ENCODE results near the gene ARHGEF10L.

The ARHGEF10L gene

GRCh38 chr1:17664322-17664721, 124.8 kb downstream of the ARHGEF10L start:
- DNase-seq = no peak

GRCh38 chr1:17665054-17665453, 125.6 kb downstream of the ARHGEF10L start:
- no peak for DNase-seq

GRCh38 chr1:17665950-17666720, 126.6 kb downstream of the ARHGEF10L start:
- DNase-seq = no peak

DNA sequence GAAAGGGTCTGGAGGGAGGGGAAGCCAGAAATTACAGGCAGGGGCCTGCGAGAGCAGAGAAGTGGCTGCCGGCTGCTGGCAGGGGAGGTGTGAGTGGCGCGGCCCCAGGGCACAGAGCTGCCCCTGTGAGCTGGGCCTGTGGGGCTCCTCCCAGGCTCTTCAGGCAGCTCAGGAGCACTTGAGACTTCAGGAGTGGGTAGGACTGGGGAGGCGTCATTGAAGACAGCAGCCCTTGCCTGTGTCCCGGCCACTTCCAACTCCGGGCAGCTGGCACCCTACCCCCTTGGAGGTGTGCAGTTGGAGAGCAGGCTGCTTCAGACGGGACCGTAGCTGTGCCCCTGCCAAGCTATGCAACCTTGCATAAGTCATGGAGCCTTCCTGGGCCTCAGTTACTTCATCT, 128.1 kb downstream of the ARHGEF10L start:
- DNase-seq = no peak

DNA sequence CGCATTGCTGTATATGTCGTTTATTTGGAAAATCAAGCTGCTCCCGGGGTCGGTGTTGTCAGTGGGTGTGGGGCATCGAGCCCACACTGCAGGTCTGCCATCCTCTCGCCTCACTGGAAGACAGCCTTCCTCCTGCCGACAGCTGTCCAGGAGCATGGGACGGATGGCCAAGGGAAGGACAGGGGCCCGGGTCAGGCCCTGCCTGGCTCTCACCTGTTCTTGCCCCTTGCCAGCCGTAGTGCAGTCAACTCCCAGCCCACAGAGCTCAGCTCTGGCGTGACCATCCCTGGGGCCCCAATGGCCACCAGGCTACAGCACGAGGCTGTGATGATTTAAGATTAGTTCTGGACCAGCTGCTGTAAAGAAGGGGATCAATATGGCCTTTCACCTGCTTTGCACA, 128.7 kb downstream of the ARHGEF10L start:
- no peak for DNase-seq

- no peak for DNase-seq
Measured at GRCh38 chr1:17668624-17669175, 129.2 kb downstream of the ARHGEF10L start.

DNA sequence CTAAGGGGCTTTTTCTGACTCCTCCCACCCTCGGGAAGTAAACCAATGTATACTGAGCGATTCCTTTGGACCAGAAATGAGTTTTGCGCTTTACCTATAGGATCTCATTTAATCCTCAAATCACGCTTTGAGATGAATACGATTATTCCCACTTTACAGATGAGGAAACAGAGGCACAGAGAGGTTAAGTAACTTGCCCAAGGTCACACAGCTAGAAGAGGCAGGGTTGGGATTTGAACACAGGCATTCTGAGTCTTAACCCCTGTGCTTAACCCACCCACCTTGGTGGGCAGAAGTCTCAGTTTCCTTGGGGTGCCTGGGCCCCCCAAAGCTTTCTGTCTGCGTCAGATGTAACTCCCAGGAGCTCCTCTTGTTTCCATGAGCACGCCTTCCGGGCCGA, 129.8 kb downstream of the ARHGEF10L start:
- no peak for DNase-seq

DNA sequence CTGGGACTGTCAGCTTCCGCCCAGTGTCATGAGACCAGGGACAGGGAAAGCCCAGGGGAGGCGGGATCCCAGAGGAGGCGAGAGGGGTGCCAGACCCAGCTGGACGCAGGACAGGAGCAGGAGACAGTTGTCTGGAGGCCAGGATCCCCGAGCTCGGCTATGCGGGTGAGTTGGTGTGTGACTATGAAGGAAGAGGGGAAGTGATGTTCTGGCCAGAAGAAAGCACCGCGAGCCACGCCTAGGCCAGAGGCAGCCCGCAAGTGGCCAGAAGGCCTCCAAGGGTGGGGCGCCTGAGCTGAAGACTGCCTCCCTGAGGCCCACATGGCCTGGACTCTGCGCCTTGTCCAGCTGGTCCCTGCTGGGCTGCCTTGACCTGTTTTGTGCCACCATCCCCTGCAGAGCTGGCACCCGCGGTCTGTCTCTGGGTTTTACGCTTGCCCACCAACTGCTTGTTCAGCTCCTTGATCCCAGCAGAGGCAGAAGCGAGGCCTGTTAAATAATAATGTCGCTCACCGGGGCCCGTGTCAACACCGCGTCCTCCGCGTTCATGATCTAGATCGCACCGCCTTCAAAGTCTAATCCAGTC, 130.5 kb downstream of the ARHGEF10L start:
- DNase-seq = no peak

DNA sequence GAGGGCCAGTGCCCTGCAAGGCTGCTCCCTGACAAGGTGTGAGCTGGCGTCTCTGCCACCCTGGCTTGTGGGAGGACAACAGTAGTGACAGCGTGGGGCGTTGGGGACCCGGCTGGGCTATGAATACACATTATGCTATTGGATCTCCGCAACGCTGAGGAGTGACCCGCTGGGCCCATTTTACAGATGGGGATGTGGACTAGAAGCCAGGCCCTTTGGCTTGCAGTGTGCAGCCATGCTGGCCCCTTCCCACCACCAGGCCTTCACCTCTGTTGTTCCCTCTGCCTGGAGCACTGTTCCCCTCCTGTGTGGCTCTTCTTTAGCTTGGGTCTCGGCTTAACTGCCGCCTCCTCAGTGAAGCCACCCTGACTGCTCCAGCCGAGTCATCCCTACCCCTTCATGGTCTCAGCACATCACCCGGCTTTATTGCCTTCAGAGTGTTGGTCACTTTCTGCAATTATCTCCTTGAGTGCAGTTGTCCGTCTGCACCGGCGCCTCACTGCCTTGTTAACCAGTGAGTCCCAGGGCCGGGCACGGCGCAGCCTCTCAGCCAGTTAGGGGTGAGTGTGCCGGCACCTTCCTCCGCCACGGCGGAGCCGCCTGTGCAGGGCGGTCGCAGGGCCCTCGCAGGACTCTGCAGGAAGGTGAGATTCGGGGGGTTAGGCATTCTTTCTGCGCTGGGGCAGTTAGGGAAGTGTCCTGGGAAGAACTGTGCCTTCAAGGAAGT, 131.3 kb downstream of the ARHGEF10L start:
- DNase-seq = no peak

DNA sequence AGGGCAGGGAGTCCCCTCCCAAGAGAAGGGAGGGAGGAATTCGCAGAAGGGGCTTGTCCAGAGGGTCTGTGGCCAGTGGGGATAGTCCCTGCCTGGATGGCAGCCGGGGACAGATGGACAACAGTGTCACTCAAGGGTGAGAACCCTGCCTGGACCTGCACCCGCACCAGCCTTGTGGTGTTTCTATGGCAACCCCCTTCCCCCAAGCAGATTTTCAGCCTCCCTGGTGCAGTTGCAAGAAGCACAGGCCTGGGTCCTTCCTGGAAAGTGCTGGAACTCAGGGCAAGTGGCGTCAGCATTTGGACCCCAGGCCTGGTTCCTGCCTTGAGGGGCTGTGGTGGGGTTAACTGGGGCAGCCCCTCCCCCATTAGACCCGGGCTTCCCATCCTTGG, 131.8 kb downstream of the ARHGEF10L start:
- DNase-seq = no peak

- DNase-seq = no peak
Measured at GRCh38 chr1:17671741-17672140, 132.2 kb downstream of the ARHGEF10L start.

DNA sequence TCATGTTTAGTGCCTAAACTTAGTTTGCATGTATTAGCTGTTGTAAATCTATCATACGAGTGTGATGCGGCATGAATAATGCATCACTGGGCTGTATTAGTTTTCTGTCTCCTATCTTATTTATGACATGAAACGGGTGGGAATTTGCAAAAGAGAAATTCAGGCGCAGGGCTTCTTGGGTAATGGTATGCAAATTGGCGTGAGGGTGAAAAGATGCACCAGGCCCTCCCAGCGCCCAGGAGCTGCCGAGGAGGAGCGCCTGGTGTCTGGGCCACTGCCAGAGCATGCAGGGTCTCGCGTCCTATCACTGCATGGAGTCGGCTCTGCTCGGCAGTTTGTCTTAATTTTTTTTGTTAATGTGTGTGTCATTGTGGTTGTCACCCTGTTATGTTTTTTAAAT, 132.7 kb downstream of the ARHGEF10L start:
- DNase-seq = no peak

DNA sequence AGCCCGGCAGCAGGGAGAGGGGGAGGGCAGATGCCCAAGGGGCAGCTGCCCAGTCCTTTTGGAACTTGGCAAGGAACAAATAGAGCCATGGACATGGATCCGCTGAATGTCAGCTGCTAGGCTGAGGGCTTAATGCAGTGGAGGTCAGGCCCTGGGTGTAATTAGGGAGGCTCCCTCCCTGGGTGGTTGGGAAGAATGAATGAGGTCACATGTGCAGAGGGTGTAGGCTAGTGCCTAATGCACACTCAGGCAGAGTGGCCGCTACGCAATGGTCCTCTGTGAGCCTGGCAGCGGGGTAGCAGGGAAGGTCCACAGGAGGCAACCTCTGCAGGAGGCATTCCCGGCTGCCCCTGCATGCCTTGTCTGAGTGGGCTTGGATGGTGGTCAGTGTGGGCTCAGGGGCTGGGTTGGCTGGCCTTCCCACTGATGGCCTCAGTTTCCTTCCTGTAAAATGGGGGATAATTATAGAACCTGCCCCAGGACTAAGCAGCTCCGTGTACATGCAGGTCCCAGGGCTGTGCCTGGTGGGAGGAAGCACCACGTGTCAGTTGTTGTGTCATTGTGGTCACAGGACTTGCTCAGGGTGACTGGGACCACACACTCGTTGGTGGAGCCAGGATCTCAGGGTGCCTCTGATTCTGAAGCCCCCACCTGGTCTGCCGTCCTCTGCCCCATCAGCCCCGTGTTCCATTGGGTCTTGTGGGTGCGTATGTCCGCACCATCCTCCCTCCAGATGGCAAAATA, 134.0 kb downstream of the ARHGEF10L start:
- no peak for DNase-seq

GRCh38 chr1:17674726-17675500, 135.4 kb downstream of the ARHGEF10L start:
- DNase-seq = no peak

DNA sequence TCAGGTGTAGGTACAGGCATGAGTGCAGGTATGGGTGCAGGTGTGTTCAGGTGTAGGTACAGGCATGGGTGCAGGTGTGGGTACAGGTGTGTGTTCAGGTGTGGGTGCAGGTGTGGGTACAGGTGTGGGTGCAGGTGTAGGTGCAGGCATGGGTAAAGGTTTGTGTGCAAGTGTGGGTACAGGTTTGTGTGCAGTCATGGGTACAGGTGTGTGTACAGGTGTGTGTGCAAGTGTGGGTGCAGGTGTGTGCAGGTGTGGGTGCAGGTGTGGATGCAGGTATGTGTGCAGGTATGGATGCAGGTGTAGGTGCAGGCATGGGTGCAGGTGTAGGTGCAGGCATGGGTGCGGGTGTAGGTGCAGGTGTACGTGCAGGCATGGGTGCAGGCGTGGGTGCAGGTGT, 136.2 kb downstream of the ARHGEF10L start:
- no peak for DNase-seq

DNA sequence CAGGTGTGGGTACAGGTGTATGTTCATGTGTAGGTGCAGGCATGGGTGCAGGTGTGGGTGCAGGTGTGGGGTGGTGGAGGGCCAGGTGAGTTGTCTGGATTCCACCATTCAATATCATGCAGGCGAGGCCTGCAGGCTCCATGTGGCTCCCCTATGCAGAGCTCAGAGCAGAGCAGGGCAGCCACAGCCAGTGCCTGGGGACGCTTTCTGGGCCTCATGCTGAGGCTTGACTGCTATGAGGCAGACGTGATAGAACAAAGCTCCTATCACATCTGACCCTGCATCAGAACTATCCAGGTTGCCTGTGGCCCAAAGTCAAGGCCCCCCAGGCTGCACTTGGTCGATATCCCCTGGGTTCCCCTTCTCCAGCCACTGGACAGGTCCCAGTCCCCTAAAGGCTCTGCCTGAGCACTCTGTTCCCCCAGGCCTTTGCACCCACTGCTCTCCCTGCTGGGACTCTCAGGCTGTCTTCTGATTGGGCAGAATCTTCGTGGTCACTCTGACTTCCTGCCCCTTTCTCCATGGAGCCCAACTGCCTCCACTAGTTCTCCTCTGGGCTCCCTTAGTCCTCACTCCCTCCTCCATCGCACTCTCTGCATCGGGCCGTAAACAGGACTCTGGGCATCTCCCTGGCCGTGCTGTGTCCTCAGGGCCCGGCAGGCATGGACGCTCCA, 137.0 kb downstream of the ARHGEF10L start:
- no peak for DNase-seq

- DNase-seq = no peak
Measured at GRCh38 chr1:17678011-17678410, 138.5 kb downstream of the ARHGEF10L start.

GRCh38 chr1:17679856-17680255, 140.4 kb downstream of the ARHGEF10L start:
- DNase-seq = no peak

DNA sequence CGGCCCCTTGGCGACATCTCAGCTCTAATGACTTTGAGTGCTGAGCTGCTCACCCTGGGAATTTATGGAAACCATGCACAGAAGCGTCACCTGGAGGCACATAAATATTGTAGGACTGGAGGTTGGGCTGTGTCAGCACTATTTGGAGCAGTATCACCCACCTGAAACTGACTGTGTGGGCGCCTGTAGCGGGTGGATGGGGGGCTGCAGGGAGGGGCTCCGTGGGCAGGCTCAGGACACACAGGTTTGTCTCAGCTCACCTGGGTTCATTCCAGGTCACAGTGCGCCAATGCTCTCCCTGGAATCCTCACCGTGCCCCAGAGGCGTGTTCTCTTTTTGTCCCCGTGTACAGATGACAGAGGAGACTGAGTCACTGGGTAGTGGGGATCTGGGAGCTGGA, 140.8 kb downstream of the ARHGEF10L start:
- DNase-seq = no peak

- no peak for DNase-seq
Measured at GRCh38 chr1:17682400-17682799, 142.9 kb downstream of the ARHGEF10L start.

GRCh38 chr1:17683598-17683997, 144.1 kb downstream of the ARHGEF10L start:
- no peak for DNase-seq

DNA sequence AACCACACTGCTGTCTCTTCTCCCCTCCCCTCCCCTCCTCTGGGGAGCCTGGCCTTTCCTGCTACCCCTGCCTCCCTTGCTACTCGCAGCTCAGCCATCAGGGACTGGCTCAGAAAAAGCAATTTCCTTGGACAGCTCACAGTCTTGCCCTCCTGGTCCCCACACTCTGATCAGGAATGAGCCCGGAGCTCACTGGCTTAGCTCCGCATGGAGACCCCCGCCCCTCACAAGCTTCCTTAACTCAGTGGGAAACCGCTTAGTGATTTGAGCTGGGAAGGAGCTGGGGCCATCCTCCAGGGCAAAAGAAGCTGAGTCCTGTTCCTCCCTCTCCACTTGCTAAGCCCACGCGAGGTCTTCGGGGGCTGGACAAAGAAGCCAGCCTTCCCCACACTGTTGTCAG, 145.3 kb downstream of the ARHGEF10L start:
- DNase-seq = no peak
